Ovary (tissue), 9 donors: ENCODE results near the gene HK3. TPM values are rescaled to one million over a fixed set of nuclear protein-coding genes. Genes with fewer than 3 reads are reported as not detected.

Source experiments
- DNase-seq, 5 donors: peaks; one replicate each; pipeline ENCODE4 v3.0.0-alpha.2; 2019 to 2020
- H3K27ac ChIP-seq, 2 donors: fragments of 200-600 bp; one replicate each; pipeline versions ENCODE4 v1.5.1 to v1.8.0; 2019 to 2022
- H3K27me3 ChIP-seq: fragments of 200-600 bp; one replicate; pipeline ENCODE4 v1.8.0; 2022
- H3K36me3 ChIP-seq: fragments of 200-600 bp; sonication (generic); one replicate; pipeline ENCODE4 v1.5.1; 2019
- H3K4me1 ChIP-seq: one replicate; pipeline ENCODE4 v1.8.1; 2013; ENCODE audit warnings: mild to moderate bottlenecking, moderate library complexity; ENCODE audit not compliant: insufficient read depth
- H3K4me3 ChIP-seq: fragments of 200-600 bp; sonication (generic); one replicate; pipeline ENCODE4 v1.5.1; 2017
- H3K9me3 ChIP-seq, 2 donors: fragments of 200-600 bp in 1 of 2; sonication (generic) in 1 of 2; one replicate each; pipeline versions ENCODE4 v1.5.1 to v1.8.1; 2013 to 2019; ENCODE audit warnings: mild to moderate bottlenecking in 1 of 2, moderate library complexity in 1 of 2
- EP300 ChIP-seq: sonication (generic); formaldehyde crosslinking; IDR thresholded peaks from one replicate; pipeline ENCODE4 v1.6.1; 2017; ENCODE audit warnings: antibody characterized with exemption
- POLR2A ChIP-seq: fragments of 450-650 bp; IDR thresholded peaks from one replicate; pipeline ENCODE4 v1.6.1; 2017; ENCODE audit warnings: antibody characterized with exemption, mild to moderate bottlenecking, moderate library complexity
- WGBS, 3 donors: extraction: QIAGEN DNeasy Blood & Tissue Kit in 1 of 3; methylation state at CpG; one replicate each; pipeline versions ENCODE4 v1.1.5 to v1.1.7; 2013 to 2017; 5-methylcytosine and 5-hydroxymethylcytosine counted together
- intact Hi-C, 4 donors: fragments of 100-400 bp; cut with DNase I; formaldehyde crosslinking; loops; one replicate each; pipeline versions ENCODE4 v1.11.0 to v1.15.1; 2022 to 2023
- polyA plus RNA-seq, 2 donors: library from polyadenylated mRNA; stranded (reverse); fragments of 200-250 nt in 1 of 2; fragments of 350-450 nt in 1 of 2; fragmentation: Illumina TruSeq in 1 of 2; extraction: RNeasy Lipid Tissue Mini Kit (QIAGEN cat#74804) in 1 of 2; gene quantifications; one replicate each; pipeline ENCODE4 v1.2.3, GENCODE V29; 2013 to 2014
- total RNA-seq, 7 donors: library from RNA; depleted of rRNA in 2 of 7; stranded (reverse); fragments of >200 nt in 2 of 7; fragmentation: NEBNext Ultra II Directional in 3 of 7; extraction: Animal tissue kit (Norgen Biotek cat#: 25700) in 3 of 7; gene quantifications; one replicate each; pipeline versions ENCODE4 v1.1.0 to v1.2.4, GENCODE V29; 2016 to 2023
- TF ChIP-seq, protein P1 (sequence below), 3 donors: fragments of 450-650 bp in 2 of 3; fragments of 200-600 bp in 1 of 3; IDR thresholded peaks; one replicate each; pipeline versions ENCODE4 v1.5.1 to v1.8.0; 2016 to 2022; ENCODE audit warnings: antibody characterized with exemption in 3 of 3, mild to moderate bottlenecking in 1 of 3
- donor health status: DM: no; HTN: no; CAD: no; lungs with moderate emphysema.
- donor health status: DM: no; HTN: no; CAD: no.
- donor health status: Bipolar disorder and iron deficiency.
- donor health status: DM: yes; HTN: yes; CAD: no.
- donor health status: DM: no; HTN: no; CAD: no.
- donor health status: DM: yes; HTN: yes; CAD: no.

Gene HK3
- total and polyA plus RNA-seq, 9 donors: 0.61 to 9.9 (median 2.3) TPM

DNA sequence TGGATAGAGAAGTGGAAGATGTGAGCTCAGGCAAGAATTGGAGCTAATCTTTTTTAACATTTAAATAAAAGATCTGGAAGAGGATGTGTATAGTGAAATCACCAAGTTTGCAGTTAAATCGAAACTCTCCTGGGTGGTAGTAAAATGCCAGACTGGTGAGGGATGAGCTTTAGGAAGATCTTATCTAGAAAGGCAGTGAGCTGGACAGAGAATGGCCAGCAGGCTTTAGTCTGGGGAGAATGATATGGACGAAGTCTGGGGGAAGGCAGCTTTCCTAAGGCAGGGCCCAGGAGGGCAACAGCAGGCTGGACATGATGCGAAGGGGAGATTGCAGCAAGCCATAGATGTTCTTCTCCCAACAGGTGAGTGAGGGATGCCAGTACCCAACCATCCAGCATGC is 63.2 kb downstream of the HK3 start:
- no peak overlapping the region for H3K27ac ChIP-seq
- no peaks in the 10 kb centered on the region for H3K36me3 ChIP-seq
- intact Hi-C loops: no loop called here
- no peak for DNase-seq
- H3K27me3 ChIP-seq: no peaks in the 10 kb centered on the region
- H3K4me1 ChIP-seq: no peaks in the 10 kb centered on the region
- TF ChIP-seq EP300 (no peak), POLR2A (no peak)
- TF ChIP-seq, protein P1, sequence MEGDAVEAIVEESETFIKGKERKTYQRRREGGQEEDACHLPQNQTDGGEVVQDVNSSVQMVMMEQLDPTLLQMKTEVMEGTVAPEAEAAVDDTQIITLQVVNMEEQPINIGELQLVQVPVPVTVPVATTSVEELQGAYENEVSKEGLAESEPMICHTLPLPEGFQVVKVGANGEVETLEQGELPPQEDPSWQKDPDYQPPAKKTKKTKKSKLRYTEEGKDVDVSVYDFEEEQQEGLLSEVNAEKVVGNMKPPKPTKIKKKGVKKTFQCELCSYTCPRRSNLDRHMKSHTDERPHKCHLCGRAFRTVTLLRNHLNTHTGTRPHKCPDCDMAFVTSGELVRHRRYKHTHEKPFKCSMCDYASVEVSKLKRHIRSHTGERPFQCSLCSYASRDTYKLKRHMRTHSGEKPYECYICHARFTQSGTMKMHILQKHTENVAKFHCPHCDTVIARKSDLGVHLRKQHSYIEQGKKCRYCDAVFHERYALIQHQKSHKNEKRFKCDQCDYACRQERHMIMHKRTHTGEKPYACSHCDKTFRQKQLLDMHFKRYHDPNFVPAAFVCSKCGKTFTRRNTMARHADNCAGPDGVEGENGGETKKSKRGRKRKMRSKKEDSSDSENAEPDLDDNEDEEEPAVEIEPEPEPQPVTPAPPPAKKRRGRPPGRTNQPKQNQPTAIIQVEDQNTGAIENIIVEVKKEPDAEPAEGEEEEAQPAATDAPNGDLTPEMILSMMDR (IDR thresholded peaks at IDR 0.05): no peak
- 50 to 61% (median 56%) methylated on average over 3 of the region's 3 CpGs for WGBS, 3 donors
- no peak overlapping the region for H3K4me3 ChIP-seq
- H3K9me3 ChIP-seq: no peaks in the 10 kb centered on the region

DNA sequence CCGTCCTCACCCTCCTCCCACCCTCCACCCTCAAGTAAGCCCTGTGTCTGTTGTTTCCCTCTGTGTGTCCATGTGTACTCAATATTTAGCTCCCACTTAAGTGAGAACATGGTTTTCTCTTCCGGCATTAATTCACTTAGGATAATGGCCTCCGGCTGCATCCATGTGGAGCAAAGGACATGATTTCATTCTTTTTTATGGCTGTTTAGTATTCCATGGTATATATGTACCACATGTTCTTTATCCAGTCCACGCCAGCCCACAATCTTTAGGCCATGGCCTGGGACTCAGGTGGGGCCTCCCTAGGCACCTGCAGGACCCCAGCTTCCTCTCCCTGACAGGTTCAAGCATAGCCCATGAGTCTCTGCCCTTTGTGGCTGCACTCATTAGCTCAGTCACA is 65.9 kb downstream of the HK3 start:
- Histone ChIP-seq H3K4me3 (no peak overlapping the region), H3K36me3 (no peaks in the 10 kb centered on the region), H3K27me3 (no peaks in the 10 kb centered on the region), H3K9me3 (no peaks in the 10 kb centered on the region), H3K4me1 (no peaks in the 10 kb centered on the region), H3K27ac (no peak overlapping the region)
- intact Hi-C loops: no loop called here
- no peak for DNase-seq
- no peak for TF ChIP-seq POLR2A
- TF ChIP-seq, protein P1 (IDR thresholded peaks at IDR 0.05): no peak
- no peak for TF ChIP-seq EP300
- WGBS, 3 donors: 81 to 87% (median 87%) methylated on average over 4 of the region's 4 CpGs

DNA sequence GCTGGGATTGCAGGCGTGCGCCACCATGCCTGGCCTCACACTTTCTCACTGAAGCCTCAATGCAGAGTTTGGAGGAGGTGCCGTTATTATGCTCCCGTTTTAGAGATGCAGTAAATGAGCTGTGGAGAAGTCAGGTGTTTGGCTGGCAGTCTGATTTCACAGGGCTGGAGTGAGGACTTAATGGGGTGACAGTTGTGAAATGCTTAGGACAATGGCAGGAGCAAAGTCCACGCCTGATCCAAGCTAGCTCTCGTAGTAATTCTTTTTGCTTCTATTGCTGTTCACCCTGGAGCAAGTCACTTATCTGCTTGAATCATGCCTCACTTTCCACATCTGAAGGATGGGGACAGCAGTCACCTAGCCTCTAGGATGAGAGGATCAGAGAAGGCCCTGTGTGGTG is 67.0 kb downstream of the HK3 start:
- WGBS, 3 donors: 83 to 89% (median 85%) methylated on average over 6 of the region's 6 CpGs
- Histone ChIP-seq H3K27me3 (no peaks in the 10 kb centered on the region), H3K4me3 (no peak overlapping the region), H3K27ac (no peak overlapping the region), H3K4me1 (no peaks in the 10 kb centered on the region), H3K9me3 (no peaks in the 10 kb centered on the region), H3K36me3 (no peaks in the 10 kb centered on the region)
- DNase-seq: no peak
- TF ChIP-seq, protein P1 (IDR thresholded peaks at IDR 0.05): no peak
- TF ChIP-seq EP300: no peak
- TF ChIP-seq POLR2A: no peak
- intact Hi-C loops: no loop called here

DNA sequence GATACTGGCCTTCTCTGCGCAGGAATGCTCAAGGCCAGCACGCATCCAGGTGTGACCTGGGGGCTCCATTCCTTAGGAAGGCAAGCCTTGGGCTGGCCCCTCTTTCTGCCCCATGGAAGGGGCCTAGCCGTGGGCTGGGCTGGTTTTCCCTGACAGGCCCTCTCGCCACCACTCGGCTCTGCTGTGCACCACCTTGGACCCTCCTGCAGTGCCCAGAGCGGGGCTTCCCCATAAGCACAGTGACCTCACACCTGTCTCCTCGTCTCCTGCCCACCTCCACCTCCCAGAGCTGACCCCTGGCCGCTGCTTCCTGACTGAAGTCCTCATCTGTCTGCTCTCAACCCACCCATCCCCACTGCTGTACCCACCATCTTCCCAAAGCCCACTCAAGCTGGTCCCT is 67.7 kb downstream of the HK3 start:
- intact Hi-C loops: no loop called here
- TF ChIP-seq, protein P1 (IDR thresholded peaks at IDR 0.05): no peak
- no peak for TF ChIP-seq EP300
- TF ChIP-seq POLR2A: no peak
- no peak overlapping the region for H3K27ac ChIP-seq
- H3K36me3 ChIP-seq: no peaks in the 10 kb centered on the region
- WGBS, 3 donors: 48 to 54% (median 53%) methylated on average over 8 of the region's 8 CpGs
- H3K27me3 ChIP-seq: no peaks in the 10 kb centered on the region
- H3K4me3 ChIP-seq: no peak overlapping the region
- no peak for DNase-seq
- H3K9me3 ChIP-seq: no peaks in the 10 kb centered on the region
- H3K4me1 ChIP-seq: no peaks in the 10 kb centered on the region
